ENCODE results near the gene CDH4.

The CDH4 gene

GRCh38 chr20:61875996-61876395 lies 623.9 kb downstream of the CDH4 start:
- no peak for DNase-seq (ENCODE audit: low spot score)
- TF ChIP-seq CTCF (IDR thresholded peaks at IDR 0.05; ENCODE audit: borderline replicate concordance, control extremely low read depth, extremely low read depth, insufficient read depth, missing control alignments) = no peak
- in situ Hi-C loops (cut with MboI; ENCODE audit: low sequenced_read_pairs, unreplicated experiment) = no loop called here

GRCh38 chr20:61876952-61877728 lies 625.1 kb downstream of the CDH4 start:
- DNase-seq (ENCODE audit: low spot score) = no peak
- TF ChIP-seq CTCF (IDR thresholded peaks at IDR 0.05; ENCODE audit: borderline replicate concordance, control extremely low read depth, extremely low read depth, insufficient read depth, missing control alignments) = no peak
- in situ Hi-C loops (cut with MboI; ENCODE audit: low sequenced_read_pairs, unreplicated experiment) = no loop called here

- in situ Hi-C loops (cut with MboI; ENCODE audit: low sequenced_read_pairs, unreplicated experiment) = no loop called here
- no peak for DNase-seq (ENCODE audit: low spot score)
- TF ChIP-seq CTCF (IDR thresholded peaks at IDR 0.05; ENCODE audit: borderline replicate concordance, control extremely low read depth, extremely low read depth, insufficient read depth, missing control alignments) = no peak
Observed at GRCh38 chr20:61877776-61878477, 625.9 kb downstream of the CDH4 start.

- in situ Hi-C loops (cut with MboI; ENCODE audit: low sequenced_read_pairs, unreplicated experiment) = no loop called here
- no peak for DNase-seq (ENCODE audit: low spot score)
- no peak for TF ChIP-seq CTCF (IDR thresholded peaks at IDR 0.05; ENCODE audit: borderline replicate concordance, control extremely low read depth, extremely low read depth, insufficient read depth, missing control alignments)
Observed at GRCh38 chr20:61878478-61879302, 626.6 kb downstream of the CDH4 start.

- in situ Hi-C loops (cut with MboI; ENCODE audit: low sequenced_read_pairs, unreplicated experiment) = no loop called here
- no peak for DNase-seq (ENCODE audit: low spot score)
- TF ChIP-seq CTCF (IDR thresholded peaks at IDR 0.05; ENCODE audit: borderline replicate concordance, control extremely low read depth, extremely low read depth, insufficient read depth, missing control alignments) = no peak
Observed at GRCh38 chr20:61879303-61879620, 627.2 kb downstream of the CDH4 start.

- in situ Hi-C loops (cut with MboI; ENCODE audit: low sequenced_read_pairs, unreplicated experiment) = no loop called here
- no peak for TF ChIP-seq CTCF (IDR thresholded peaks at IDR 0.05; ENCODE audit: borderline replicate concordance, control extremely low read depth, extremely low read depth, insufficient read depth, missing control alignments)
- DNase-seq (ENCODE audit: low spot score) = no peak
Observed at GRCh38 chr20:61879694-61880093, 627.6 kb downstream of the CDH4 start.
